Vagina (tissue), 2 donors: ENCODE results near the gene MYADML2. TPM values are rescaled to one million over a fixed set of nuclear protein-coding genes. Genes with fewer than 3 reads are reported as not detected.
A peak's percentile ranks its signal among the peaks of the same experiment; 100 is the strongest.

ENCODE experiments used
- DNase-seq, 2 donors: peaks; one replicate each; pipeline ENCODE4 v3.0.0-alpha.2; 2017; ENCODE audit errors: extremely low spot score in 2 of 2
- H3K27ac ChIP-seq: fragments of 200-600 bp; sonication (generic); one replicate; pipeline ENCODE4 v1.5.1; 2019
- H3K27me3 ChIP-seq: fragments of 200-600 bp; sonication (generic); one replicate; pipeline ENCODE4 v1.5.1; 2019
- H3K36me3 ChIP-seq, 2 donors: fragments of 200-600 bp; sonication (generic); one replicate each; pipeline ENCODE4 v1.5.1; 2017 to 2019
- H3K4me1 ChIP-seq: fragments of 200-600 bp; sonication (generic); one replicate; pipeline ENCODE4 v1.5.1; 2019
- H3K4me3 ChIP-seq, 2 donors: fragments of 200-600 bp; sonication (generic); 1 replicate in 1 of 2; 2 replicates in 1 of 2; pipeline ENCODE4 v1.5.1; 2016 to 2019
- H3K9me3 ChIP-seq: fragments of 200-600 bp; sonication (generic); one replicate; pipeline ENCODE4 v1.5.1; 2019
- CTCF ChIP-seq, 3 experiments: fragments of 450-650 bp in 2 of 3; fragments of 200-600 bp in 1 of 3; sonication (generic) in 1 of 3; IDR thresholded peaks; one replicate each; pipeline ENCODE4 v1.5.1; 2017 to 2019; ENCODE audit warnings: antibody characterized with exemption in 3 of 3, mild to moderate bottlenecking in 2 of 3, moderate library complexity in 2 of 3
- POLR2A ChIP-seq, 2 donors: fragments of 450-650 bp; IDR thresholded peaks; one replicate each; pipeline ENCODE4 v1.6.1; 2017; ENCODE audit warnings: antibody characterized with exemption in 2 of 2, mild to moderate bottlenecking in 2 of 2, moderate library complexity in 2 of 2
- POLR2AphosphoS5 ChIP-seq, 2 donors: sonication (generic); formaldehyde crosslinking; IDR thresholded peaks; one replicate each; pipeline ENCODE4 v1.9.0; 2017; ENCODE audit warnings: antibody characterized with exemption in 2 of 2, mild to moderate bottlenecking in 2 of 2, low read depth in 1 of 2; ENCODE audit not compliant: insufficient read depth in 1 of 2
- intact Hi-C: fragments of 100-400 bp; cut with DNase I; formaldehyde crosslinking; loops from one replicate; pipeline ENCODE4 v1.15.1; 2023
- total RNA-seq: library from RNA; depleted of rRNA; stranded (reverse); fragments of >200 nt; gene quantifications from one replicate; pipeline ENCODE4 v1.2.3, GENCODE V29; 2016

The MYADML2 gene
- total RNA-seq, 1 donor from 2014 or later = not detected

- DNase-seq = no peak
- H3K27ac ChIP-seq = no peak overlapping the region
- TF ChIP-seq POLR2AphosphoS5 (IDR thresholded peaks at IDR 0.05; ENCODE audit: insufficient read depth in 1 of 2, low read depth in 1 of 2) (no peak), CTCF (IDR thresholded peaks at IDR 0.05) (peak; percentile 37 to 68 (median 58))
- H3K4me1 ChIP-seq = peaks cover 8% of the 10 kb centered on the region
- H3K27me3 ChIP-seq = peaks cover 14% of the 10 kb centered on the region
- intact Hi-C loops = loop anchor here (5.0 to 10.0 kb wide), 2 partner anchors 53 to 195 kb away; no protein-coding TSS in a partner anchor
- H3K36me3 ChIP-seq = no peaks in the 10 kb centered on the region
- peak overlapping the region; percentile 34 to 40 for H3K4me3 ChIP-seq
- no peaks in the 10 kb centered on the region for H3K9me3 ChIP-seq
Measured at GRCh38 chr17:81959362-81960129, 12.5 kb upstream of the MYADML2 start.

- peak overlapping the region in 1 of 2 donors; percentile 40 for H3K4me3 ChIP-seq
- no peak for DNase-seq
- no peaks in the 10 kb centered on the region for H3K36me3 ChIP-seq
- TF ChIP-seq POLR2AphosphoS5 (IDR thresholded peaks at IDR 0.05; ENCODE audit: insufficient read depth in 1 of 2, low read depth in 1 of 2) (no peak), CTCF (IDR thresholded peaks at IDR 0.05) (no peak), POLR2A (IDR thresholded peaks at IDR 0.05) (no peak)
- H3K27me3 ChIP-seq = peaks cover 14% of the 10 kb centered on the region
- H3K4me1 ChIP-seq = peaks cover 8% of the 10 kb centered on the region
- intact Hi-C loops = loop anchor here (10.0 kb wide), 1 partner anchor 196 kb away; no protein-coding TSS in a partner anchor
- H3K27ac ChIP-seq = no peak overlapping the region
- no peaks in the 10 kb centered on the region for H3K9me3 ChIP-seq
Measured at GRCh38 chr17:81958633-81959342, 11.8 kb upstream of the MYADML2 start.

GRCh38 chr17:81957691-81958432 lies 10.8 kb upstream of the MYADML2 start:
- TF ChIP-seq POLR2AphosphoS5 (IDR thresholded peaks at IDR 0.05; ENCODE audit: insufficient read depth in 1 of 2, low read depth in 1 of 2) (no peak), POLR2A (IDR thresholded peaks at IDR 0.05) (no peak), CTCF (IDR thresholded peaks at IDR 0.05) (no peak)
- H3K27ac ChIP-seq = no peak overlapping the region
- intact Hi-C loops = loop anchor here (2.0 to 10.0 kb wide), 2 partner anchors 65 to 197 kb away; partner anchors contain the start of genes CENPX and LRRC45
- no peak overlapping the region for H3K4me3 ChIP-seq
- H3K9me3 ChIP-seq = no peaks in the 10 kb centered on the region
- peaks cover 8% of the 10 kb centered on the region for H3K4me1 ChIP-seq
- no peaks in the 10 kb centered on the region for H3K36me3 ChIP-seq
- DNase-seq = no peak
- H3K27me3 ChIP-seq = peaks cover 14% of the 10 kb centered on the region

GRCh38 chr17:81956607-81957589 lies 9.9 kb upstream of the MYADML2 start:
- TF ChIP-seq POLR2A (IDR thresholded peaks at IDR 0.05) = no peak
- no peak for TF ChIP-seq POLR2AphosphoS5 (IDR thresholded peaks at IDR 0.05; ENCODE audit: insufficient read depth in 1 of 2, low read depth in 1 of 2)
- no peak for TF ChIP-seq CTCF (IDR thresholded peaks at IDR 0.05)
- Histone ChIP-seq H3K4me1 (peaks cover 8% of the 10 kb centered on the region), H3K36me3 (no peaks in the 10 kb centered on the region), H3K9me3 (no peaks in the 10 kb centered on the region), H3K4me3 (no peak overlapping the region), H3K27ac (no peak overlapping the region), H3K27me3 (peaks cover 13% of the 10 kb centered on the region)
- intact Hi-C loops = loop anchor here (2.0 to 10.0 kb wide), 2 partner anchors 66 to 198 kb away; partner anchors contain the start of genes CENPX and LRRC45
- no peak for DNase-seq
